Measurements from ENCODE around the gene LIPI.

The LIPI gene

DNA sequence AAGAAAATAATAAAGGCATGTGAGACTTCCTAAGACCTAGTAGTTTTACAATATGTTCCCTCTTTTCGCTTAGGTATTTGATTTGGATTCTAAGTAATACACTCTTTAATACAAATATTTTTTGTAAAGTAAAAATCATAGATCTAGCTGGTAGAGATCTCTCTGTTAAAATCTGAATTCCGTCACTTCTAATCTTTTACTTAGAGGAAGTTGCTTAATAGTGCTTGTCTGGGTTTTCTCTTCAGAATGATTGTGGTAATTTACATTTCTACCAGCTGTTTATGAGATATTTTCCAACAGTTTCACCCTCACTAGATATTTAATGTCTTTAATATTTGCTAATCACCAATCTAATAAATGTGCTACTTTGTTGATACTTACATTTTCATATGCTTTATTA, 28.5 kb upstream of the LIPI start:
- Histone ChIP-seq H3K79me2 (ENCODE audit: insufficient read depth, low read depth) (no peaks in the 10 kb centered on the region), H3K4me3 (IDR thresholded peaks at IDR 0.05; ENCODE audit: insufficient read depth, low read depth, low read length) (no peak overlapping the region), H3K4me1 (ENCODE audit: low read depth, poor library complexity, severe bottlenecking) (no peaks in the 10 kb centered on the region), H3K9ac (no peak overlapping the region), H3K27ac (no peak overlapping the region), H2AFZ (ENCODE audit: low read depth) (no peak overlapping the region), H3K27me3 (ENCODE audit: insufficient read depth, low read depth) (no peaks in the 10 kb centered on the region), H4K20me1 (ENCODE audit: insufficient read depth) (no peaks in the 10 kb centered on the region), H3K36me3 (ENCODE audit: insufficient read depth) (no peaks in the 10 kb centered on the region), H3K4me2 (no peak overlapping the region)
- TF ChIP-seq, protein P1, sequence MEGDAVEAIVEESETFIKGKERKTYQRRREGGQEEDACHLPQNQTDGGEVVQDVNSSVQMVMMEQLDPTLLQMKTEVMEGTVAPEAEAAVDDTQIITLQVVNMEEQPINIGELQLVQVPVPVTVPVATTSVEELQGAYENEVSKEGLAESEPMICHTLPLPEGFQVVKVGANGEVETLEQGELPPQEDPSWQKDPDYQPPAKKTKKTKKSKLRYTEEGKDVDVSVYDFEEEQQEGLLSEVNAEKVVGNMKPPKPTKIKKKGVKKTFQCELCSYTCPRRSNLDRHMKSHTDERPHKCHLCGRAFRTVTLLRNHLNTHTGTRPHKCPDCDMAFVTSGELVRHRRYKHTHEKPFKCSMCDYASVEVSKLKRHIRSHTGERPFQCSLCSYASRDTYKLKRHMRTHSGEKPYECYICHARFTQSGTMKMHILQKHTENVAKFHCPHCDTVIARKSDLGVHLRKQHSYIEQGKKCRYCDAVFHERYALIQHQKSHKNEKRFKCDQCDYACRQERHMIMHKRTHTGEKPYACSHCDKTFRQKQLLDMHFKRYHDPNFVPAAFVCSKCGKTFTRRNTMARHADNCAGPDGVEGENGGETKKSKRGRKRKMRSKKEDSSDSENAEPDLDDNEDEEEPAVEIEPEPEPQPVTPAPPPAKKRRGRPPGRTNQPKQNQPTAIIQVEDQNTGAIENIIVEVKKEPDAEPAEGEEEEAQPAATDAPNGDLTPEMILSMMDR (conservative IDR thresholded peaks at IDR 0.05; ENCODE audit: low read depth, low read length), result no peak

DNA sequence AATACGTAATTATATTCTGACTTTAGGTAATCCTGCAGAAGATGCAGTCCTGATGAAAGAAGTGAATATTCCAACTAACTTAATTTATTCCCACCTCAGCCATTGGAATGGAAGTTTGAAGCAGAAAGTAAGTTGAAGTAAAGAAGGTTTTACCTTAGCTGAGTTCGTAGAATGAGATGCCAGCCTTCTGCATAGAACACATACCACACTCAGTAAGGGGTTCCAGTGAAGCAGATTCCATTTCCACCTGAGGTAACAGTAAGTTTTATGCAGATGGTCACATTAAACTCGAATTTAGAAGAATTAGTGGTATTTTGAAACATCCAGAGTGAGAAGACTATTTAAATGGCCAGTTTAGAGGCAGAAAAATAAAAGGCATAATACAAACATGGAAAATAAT, 25.4 kb upstream of the LIPI start:
- Histone ChIP-seq H3K4me3 (IDR thresholded peaks at IDR 0.05; ENCODE audit: insufficient read depth, low read depth, low read length) (no peak overlapping the region), H2AFZ (ENCODE audit: low read depth) (no peak overlapping the region), H3K9ac (no peak overlapping the region), H3K27me3 (ENCODE audit: insufficient read depth, low read depth) (no peaks in the 10 kb centered on the region), H3K4me1 (ENCODE audit: low read depth, poor library complexity, severe bottlenecking) (no peaks in the 10 kb centered on the region), H3K27ac (no peak overlapping the region), H3K4me2 (no peak overlapping the region), H3K79me2 (ENCODE audit: insufficient read depth, low read depth) (no peaks in the 10 kb centered on the region), H3K36me3 (ENCODE audit: insufficient read depth) (no peaks in the 10 kb centered on the region), H4K20me1 (ENCODE audit: insufficient read depth) (no peaks in the 10 kb centered on the region)
- TF ChIP-seq, protein P1 (conservative IDR thresholded peaks at IDR 0.05; ENCODE audit: low read depth, low read length), result no peak

DNA sequence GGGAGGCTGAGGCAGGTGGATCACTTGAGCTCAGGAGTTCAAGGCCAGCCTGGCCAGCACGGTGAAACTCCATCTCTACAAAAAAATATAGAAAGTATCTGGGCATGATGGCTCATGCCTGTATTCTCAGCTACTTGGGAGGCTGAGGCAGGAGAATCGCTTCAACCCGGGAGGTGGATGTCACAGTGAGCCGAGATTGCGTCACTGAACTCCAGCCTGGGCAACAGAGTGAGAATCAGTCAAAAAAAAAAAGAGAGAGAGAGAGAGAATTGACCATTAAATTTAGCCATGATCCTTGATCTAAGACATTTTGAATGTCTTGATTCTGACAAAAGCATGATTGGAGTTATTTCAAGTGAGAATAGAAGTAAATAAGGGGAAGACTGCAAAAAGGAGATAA, 24.3 kb upstream of the LIPI start:
- Histone ChIP-seq H3K27me3 (ENCODE audit: insufficient read depth, low read depth) (no peaks in the 10 kb centered on the region), H4K20me1 (ENCODE audit: insufficient read depth) (no peaks in the 10 kb centered on the region), H3K9ac (no peak overlapping the region), H3K4me1 (ENCODE audit: low read depth, poor library complexity, severe bottlenecking) (no peaks in the 10 kb centered on the region), H3K36me3 (ENCODE audit: insufficient read depth) (no peaks in the 10 kb centered on the region), H3K79me2 (ENCODE audit: insufficient read depth, low read depth) (no peaks in the 10 kb centered on the region), H3K27ac (no peak overlapping the region), H3K4me3 (IDR thresholded peaks at IDR 0.05; ENCODE audit: insufficient read depth, low read depth, low read length) (no peak overlapping the region), H3K4me2 (no peak overlapping the region), H2AFZ (ENCODE audit: low read depth) (no peak overlapping the region)
- TF ChIP-seq, protein P1 (conservative IDR thresholded peaks at IDR 0.05; ENCODE audit: low read depth, low read length), result no peak

DNA sequence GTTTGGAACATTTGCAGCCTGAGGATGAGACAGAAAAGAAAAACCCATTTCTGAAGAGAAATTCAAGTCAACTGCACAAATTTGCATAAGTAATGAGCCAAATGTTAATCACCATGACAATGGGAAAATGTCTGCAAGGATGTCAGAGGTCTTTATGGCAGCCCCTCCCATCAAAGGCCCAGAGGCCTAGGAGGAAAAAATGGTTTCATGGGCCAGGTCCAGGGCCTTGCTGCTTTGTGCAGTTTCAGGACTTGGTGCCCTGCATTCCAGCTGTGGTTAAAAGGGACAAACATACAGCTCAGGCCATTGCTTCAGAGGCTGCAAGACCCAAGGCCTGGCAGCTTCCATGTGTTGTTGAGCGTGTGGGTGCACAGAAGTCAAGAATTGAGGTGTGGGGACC, 18.6 kb upstream of the LIPI start:
- Histone ChIP-seq H3K4me1 (ENCODE audit: low read depth, poor library complexity, severe bottlenecking) (no peaks in the 10 kb centered on the region), H4K20me1 (ENCODE audit: insufficient read depth) (no peaks in the 10 kb centered on the region), H3K27ac (no peak overlapping the region), H3K79me2 (ENCODE audit: insufficient read depth, low read depth) (no peaks in the 10 kb centered on the region), H3K27me3 (ENCODE audit: insufficient read depth, low read depth) (no peaks in the 10 kb centered on the region), H3K4me2 (no peak overlapping the region), H3K9ac (no peak overlapping the region), H2AFZ (ENCODE audit: low read depth) (no peak overlapping the region), H3K36me3 (ENCODE audit: insufficient read depth) (no peaks in the 10 kb centered on the region; the same call in 1 of the 2 replicates), H3K4me3 (IDR thresholded peaks at IDR 0.05; ENCODE audit: insufficient read depth, low read depth, low read length) (no peak overlapping the region)
- TF ChIP-seq, protein P1 (conservative IDR thresholded peaks at IDR 0.05; ENCODE audit: low read depth, low read length), result no peak
